Progenitor cell of endocrine pancreas (in vitro differentiated cells): Measurements from ENCODE around the gene IFITM2. TPM values are rescaled to one million over a fixed set of nuclear protein-coding genes. Genes with fewer than 3 reads are reported as not detected.

Experiments used
- DNase-seq: peaks from one replicate; pipeline ENCODE4 v3.0.0; 2021; ENCODE audit warnings: low spot score; ENCODE audit not compliant: unreplicated experiment
- H3K27ac Mint-ChIP-seq: 2 replicates; pipeline ENCODE4 v1.8.0; 2021; ENCODE audit warnings: mild to moderate bottlenecking, moderate library complexity, mixed read lengths
- H3K27me3 Mint-ChIP-seq: 2 replicates; pipeline ENCODE4 v1.8.0; 2021; ENCODE audit warnings: mixed read lengths
- H3K36me3 Mint-ChIP-seq: 2 replicates; pipeline ENCODE4 v1.8.0; 2022; ENCODE audit warnings: mixed read lengths; ENCODE audit not compliant: insufficient read depth
- H3K4me1 Mint-ChIP-seq: 2 replicates; pipeline ENCODE4 v1.8.0; 2021; ENCODE audit warnings: low read depth, mixed read lengths
- H3K4me3 Mint-ChIP-seq: 2 replicates; pipeline ENCODE4 v1.8.0; 2021; ENCODE audit warnings: low read depth, mild to moderate bottlenecking, moderate library complexity, mixed read lengths
- H3K9me3 Mint-ChIP-seq: 2 replicates; pipeline ENCODE4 v1.8.0; 2021; ENCODE audit warnings: low read depth, mixed read lengths
- total RNA-seq: library from RNA; stranded (reverse); gene quantifications from 2 replicates; pipeline ENCODE4 v1.2.1, GENCODE V29; 2021
- TF ChIP-seq, protein P1 (sequence below): fragments of 200-600 bp; sonication (generic); IDR thresholded peaks from one replicate; pipeline ENCODE4 v1.5.0; 2021; ENCODE audit warnings: antibody characterized with exemption, mild to moderate bottlenecking; ENCODE audit not compliant: unreplicated experiment

The IFITM2 gene
- total RNA-seq, 1 donor from 2014 or later: 33.2 TPM

- no peak for DNase-seq
- Mint-ChIP-seq H3K4me3 (no peak overlapping the region), H3K4me1 (peaks cover 16% of the 10 kb centered on the region), H3K27ac (no peak overlapping the region), H3K9me3 (peaks cover 6% of the 10 kb centered on the region), H3K27me3 (no peaks in the 10 kb centered on the region), H3K36me3 (no peaks in the 10 kb centered on the region)
- TF ChIP-seq, protein P1, sequence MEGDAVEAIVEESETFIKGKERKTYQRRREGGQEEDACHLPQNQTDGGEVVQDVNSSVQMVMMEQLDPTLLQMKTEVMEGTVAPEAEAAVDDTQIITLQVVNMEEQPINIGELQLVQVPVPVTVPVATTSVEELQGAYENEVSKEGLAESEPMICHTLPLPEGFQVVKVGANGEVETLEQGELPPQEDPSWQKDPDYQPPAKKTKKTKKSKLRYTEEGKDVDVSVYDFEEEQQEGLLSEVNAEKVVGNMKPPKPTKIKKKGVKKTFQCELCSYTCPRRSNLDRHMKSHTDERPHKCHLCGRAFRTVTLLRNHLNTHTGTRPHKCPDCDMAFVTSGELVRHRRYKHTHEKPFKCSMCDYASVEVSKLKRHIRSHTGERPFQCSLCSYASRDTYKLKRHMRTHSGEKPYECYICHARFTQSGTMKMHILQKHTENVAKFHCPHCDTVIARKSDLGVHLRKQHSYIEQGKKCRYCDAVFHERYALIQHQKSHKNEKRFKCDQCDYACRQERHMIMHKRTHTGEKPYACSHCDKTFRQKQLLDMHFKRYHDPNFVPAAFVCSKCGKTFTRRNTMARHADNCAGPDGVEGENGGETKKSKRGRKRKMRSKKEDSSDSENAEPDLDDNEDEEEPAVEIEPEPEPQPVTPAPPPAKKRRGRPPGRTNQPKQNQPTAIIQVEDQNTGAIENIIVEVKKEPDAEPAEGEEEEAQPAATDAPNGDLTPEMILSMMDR: no peak
Measured at GRCh38 chr11:357582-357981, 50.0 kb downstream of the IFITM2 start.

GRCh38 chr11:358129-358800 is 50.6 kb downstream of the IFITM2 start:
- TF ChIP-seq, protein P1: no peak
- Mint-ChIP-seq H3K27ac (no peak overlapping the region), H3K4me3 (no peak overlapping the region), H3K9me3 (peaks cover 6% of the 10 kb centered on the region), H3K4me1 (peaks cover 10% of the 10 kb centered on the region), H3K27me3 (no peaks in the 10 kb centered on the region), H3K36me3 (no peaks in the 10 kb centered on the region)
- DNase-seq: no peak

Other genes with a start within 250 kb of the IFITM2 start
- not detected in 2 replicates for gene SCGB1C1, start 114.7 kb upstream of the IFITM2 start, total RNA-seq
- gene BET1L, start 100.4 kb upstream of the IFITM2 start, total RNA-seq: 46.9 and 49.6 TPM in 2 replicates
- gene RIC8A, start 100.1 kb upstream of the IFITM2 start, total RNA-seq: 83.7 and 88.0 TPM in 2 replicates
- gene SIRT3, start 71.5 kb upstream of the IFITM2 start, total RNA-seq: 27.0 and 29.3 TPM in 2 replicates
- 100 and 103 TPM in 2 replicates for gene PSMD13, start 70.8 kb upstream of the IFITM2 start, total RNA-seq
- not detected in 2 replicates for gene NLRP6, start 29.4 kb upstream of the IFITM2 start, total RNA-seq
- gene PGGHG, start 18.7 kb upstream of the IFITM2 start, total RNA-seq: 67.0 and 74.7 TPM in 2 replicates
- not detected in 2 replicates for gene IFITM5, start 8.3 kb upstream of the IFITM2 start, total RNA-seq
- gene IFITM1, start 6.2 kb downstream of the IFITM2 start, total RNA-seq: 2.3 TPM in 2 replicates
- gene IFITM3, start 13.0 kb downstream of the IFITM2 start, total RNA-seq: 99.3 and 105 TPM in 2 replicates
- gene B4GALNT4, start 61.7 kb downstream of the IFITM2 start, total RNA-seq: 277 and 294 TPM in 2 replicates
- gene PKP3, start 86.4 kb downstream of the IFITM2 start, total RNA-seq: 55.9 and 56.9 TPM in 2 replicates
- 111 and 117 TPM in 2 replicates for gene SIGIRR, start 107.2 kb downstream of the IFITM2 start, total RNA-seq
- 31.0 and 34.6 TPM in 2 replicates for gene ANO9, start 134.2 kb downstream of the IFITM2 start, total RNA-seq
- 48.2 and 50.4 TPM in 2 replicates for gene PTDSS2, start 142.5 kb downstream of the IFITM2 start, total RNA-seq
- 49.4 and 52.6 TPM in 2 replicates for gene RNH1, start 199.4 kb downstream of the IFITM2 start, total RNA-seq
- gene HRAS, start 227.8 kb downstream of the IFITM2 start, total RNA-seq: 53.4 and 61.6 TPM in 2 replicates
- 5.1 and 5.4 TPM in 2 replicates for gene LRRC56, start 229.7 kb downstream of the IFITM2 start, total RNA-seq